Upper lobe of left lung (tissue), 6 donors: ENCODE data around the gene PARP9. TPM values are rescaled to one million over a fixed set of nuclear protein-coding genes. Genes with fewer than 3 reads are reported as not detected.

ENCODE experiments used
- ATAC-seq, 2 donors: fragments of 200-7000 bp; cut with Tn5 transposase; one replicate each; pipeline ENCODE4 v1.9.1; 2022; ENCODE audit warnings: mild to moderate bottlenecking in 2 of 2, moderate library complexity in 2 of 2; ENCODE audit not compliant: low FRiP score in 2 of 2
- DNase-seq, 2 donors: peaks; one replicate each; pipeline ENCODE4 v3.0.0-alpha.2; 2019 to 2020
- H3K27ac ChIP-seq, 4 donors: fragments of 200-600 bp; sonication (generic); one replicate each; pipeline ENCODE4 v1.5.1; 2016 to 2019
- H3K27me3 ChIP-seq, 4 donors: fragments of 200-600 bp; sonication (generic); one replicate each; pipeline ENCODE4 v1.5.1; 2017 to 2019
- H3K36me3 ChIP-seq, 4 donors: fragments of 200-600 bp; sonication (generic); one replicate each; pipeline ENCODE4 v1.5.1; 2016 to 2019
- H3K4me1 ChIP-seq, 4 donors: fragments of 200-600 bp; sonication (generic); one replicate each; pipeline ENCODE4 v1.5.1; 2018 to 2019
- H3K4me3 ChIP-seq, 4 donors: fragments of 200-600 bp; sonication (generic); one replicate each; pipeline ENCODE4 v1.5.1; 2017 to 2019; ENCODE audit warnings: mild to moderate bottlenecking in 2 of 4, moderate library complexity in 1 of 4
- H3K9me3 ChIP-seq, 4 donors: fragments of 200-600 bp; sonication (generic); one replicate each; pipeline ENCODE4 v1.5.1; 2018 to 2019
- CTCF ChIP-seq, 6 experiments: fragments of 450-650 bp in 4 of 6; fragments of 200-600 bp in 2 of 6; sonication (generic) in 2 of 6; IDR thresholded peaks; one replicate each; pipeline ENCODE4 v1.5.1; 2016 to 2019; ENCODE audit warnings: antibody characterized with exemption in 6 of 6
- EP300 ChIP-seq, 4 donors: sonication (generic); formaldehyde crosslinking; IDR thresholded peaks; one replicate each; pipeline ENCODE4 v1.5.1; 2017; ENCODE audit warnings: antibody characterized with exemption in 4 of 4, control low read depth in 2 of 4
- POLR2A ChIP-seq, 4 donors: fragments of 450-650 bp; IDR thresholded peaks; one replicate each; pipeline ENCODE4 v1.5.1; 2016 to 2017; ENCODE audit warnings: antibody characterized with exemption in 4 of 4, mild to moderate bottlenecking in 2 of 4
- POLR2AphosphoS5 ChIP-seq, 2 donors: sonication (generic); formaldehyde crosslinking; IDR thresholded peaks; one replicate each; pipeline ENCODE4 v1.5.1; 2017; ENCODE audit warnings: antibody characterized with exemption in 2 of 2
- WGBS, 2 donors: methylation state at CpG; one replicate each; pipeline ENCODE4 v1.1.5; 2017 to 2018; 5-methylcytosine and 5-hydroxymethylcytosine counted together
- total RNA-seq, 6 donors: library from RNA; depleted of rRNA in 4 of 6; stranded (reverse); fragments of >200 nt in 4 of 6; gene quantifications; one replicate each; pipeline versions ENCODE4 v1.1.0 to v1.2.1, GENCODE V29; 2016 to 2021
- donor health status: DM: no; HTN: no; CAD: no; lungs with moderate emphysema.
- donor health status: DM: no; HTN: yes; CAD: no; lungs with severe emphysema.

The PARP9 gene
- total RNA-seq, 6 donors from 2014 or later: 49.2 to 70.8 (median 58.0) TPM

DNA sequence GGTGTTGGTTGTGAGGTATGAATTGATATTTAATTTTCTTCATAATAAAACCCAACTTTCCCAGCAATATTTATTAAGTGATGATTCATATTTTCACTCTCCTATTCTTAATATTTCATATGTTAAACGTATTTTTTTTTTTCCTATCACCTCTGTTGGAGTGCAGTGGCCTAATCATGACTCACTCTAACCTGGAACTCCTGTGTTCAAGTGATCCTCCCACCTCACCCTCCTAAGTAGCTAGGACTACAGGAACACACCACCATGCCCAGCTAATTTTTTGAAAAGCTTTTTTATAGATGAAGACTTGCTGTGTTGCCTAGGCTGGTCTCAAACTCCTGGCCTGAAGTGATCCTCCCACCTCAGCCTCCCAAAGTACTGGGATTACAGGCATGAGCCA lies 22.0 kb upstream of the PARP9 start:
- no peak overlapping the region for H3K27ac ChIP-seq
- 39 to 55% methylated on average over 1 of the region's 1 CpG for WGBS, 2 donors
- peaks cover 11 to 13% (median 12%) of the 10 kb centered on the region in 4 donors for H3K9me3 ChIP-seq
- no peaks in the 10 kb centered on the region for H3K4me1 ChIP-seq
- H3K36me3 ChIP-seq: no peaks in the 10 kb centered on the region
- H3K4me3 ChIP-seq: no peak overlapping the region
- DNase-seq (no peak), ATAC-seq (no peak)
- no peaks in the 10 kb centered on the region for H3K27me3 ChIP-seq
- TF ChIP-seq POLR2A (IDR thresholded peaks at IDR 0.05) (no peak), CTCF (IDR thresholded peaks at IDR 0.05) (no peak)

GRCh38 chr3:122582390-122582789 lies 18.3 kb upstream of the PARP9 start:
- no peaks in the 10 kb centered on the region for H3K36me3 ChIP-seq
- no peaks in the 10 kb centered on the region for H3K27me3 ChIP-seq
- ATAC-seq: no peak
- peaks cover 0 to 12% (median 4%) of the 10 kb centered on the region in 4 donors for H3K4me1 ChIP-seq
- no peak for DNase-seq
- no peak overlapping the region for H3K4me3 ChIP-seq
- H3K27ac ChIP-seq: no peak overlapping the region
- peaks cover 11 to 13% (median 12%) of the 10 kb centered on the region in 4 donors for H3K9me3 ChIP-seq
- TF ChIP-seq CTCF (IDR thresholded peaks at IDR 0.05): no peak
- no peak for TF ChIP-seq POLR2AphosphoS5 (IDR thresholded peaks at IDR 0.05)
- TF ChIP-seq POLR2A (IDR thresholded peaks at IDR 0.05): no peak
- no peak for TF ChIP-seq EP300 (IDR thresholded peaks at IDR 0.05)
- 93 to 100% methylated on average over 1 of the region's 1 CpG for WGBS, 2 donors

GRCh38 chr3:122581622-122582021 lies 17.5 kb upstream of the PARP9 start:
- no peaks in the 10 kb centered on the region for H3K27me3 ChIP-seq
- no peak for ATAC-seq
- TF ChIP-seq POLR2AphosphoS5 (IDR thresholded peaks at IDR 0.05) (no peak), CTCF (IDR thresholded peaks at IDR 0.05) (no peak), POLR2A (IDR thresholded peaks at IDR 0.05) (no peak), EP300 (IDR thresholded peaks at IDR 0.05) (no peak)
- no peaks in the 10 kb centered on the region for H3K36me3 ChIP-seq
- no peak for DNase-seq
- 99 to 100% methylated on average over 2 of the region's 2 CpGs for WGBS, 2 donors
- H3K9me3 ChIP-seq: peaks cover 11 to 13% (median 12%) of the 10 kb centered on the region in 4 donors
- no peak overlapping the region for H3K27ac ChIP-seq
- H3K4me3 ChIP-seq: no peak overlapping the region
- peaks cover under 1 to 18% (median 5%) of the 10 kb centered on the region in 4 donors for H3K4me1 ChIP-seq

DNA sequence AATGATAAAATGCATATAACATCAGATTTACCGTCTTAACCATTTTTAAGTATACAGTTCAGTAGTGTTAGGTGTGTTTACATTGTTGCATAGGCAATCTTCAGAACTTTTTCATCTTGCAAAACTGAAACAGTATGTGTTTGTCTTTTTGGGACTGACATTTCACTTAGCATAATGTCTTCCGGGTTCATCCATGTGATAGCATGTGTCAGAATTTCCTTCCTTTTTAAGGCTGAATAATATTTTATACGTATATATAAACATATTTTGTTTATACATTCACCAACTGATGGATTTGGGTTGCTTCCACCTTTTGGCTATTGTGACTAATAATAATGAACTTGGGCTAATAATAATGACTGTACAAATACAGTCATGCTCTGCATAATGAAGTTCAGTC lies 16.4 kb upstream of the PARP9 start:
- no peaks in the 10 kb centered on the region for H3K27me3 ChIP-seq
- DNase-seq (no peak), ATAC-seq (no peak)
- no peak overlapping the region for H3K27ac ChIP-seq
- H3K4me1 ChIP-seq: peaks cover 5 to 18% (median 5%) of the 10 kb centered on the region in 4 donors
- H3K36me3 ChIP-seq: no peaks in the 10 kb centered on the region
- H3K9me3 ChIP-seq: peaks cover 11 to 13% (median 12%) of the 10 kb centered on the region in 4 donors
- TF ChIP-seq POLR2A (IDR thresholded peaks at IDR 0.05) (no peak), POLR2AphosphoS5 (IDR thresholded peaks at IDR 0.05) (no peak), CTCF (IDR thresholded peaks at IDR 0.05) (no peak), EP300 (IDR thresholded peaks at IDR 0.05) (no peak)
- H3K4me3 ChIP-seq: no peak overlapping the region
- WGBS, 2 donors: 55 to 57% methylated on average over 3 of the region's 3 CpGs

GRCh38 chr3:122578069-122578740 lies 14.1 kb upstream of the PARP9 start:
- no peaks in the 10 kb centered on the region for H3K27me3 ChIP-seq
- peak overlapping the region in 3 of 4 donors; percentile 46 to 84 (median 68) for H3K27ac ChIP-seq
- H3K4me3 ChIP-seq: peak overlapping the region in 3 of 4 donors; percentile 41 to 61 (median 54)

More at GRCh38 chr3:122578069-122578740, 14.1 kb upstream of the PARP9 start:
- DNase-seq (no peak), ATAC-seq (no peak)
- 45 to 57% methylated on average over 5 of the region's 5 CpGs for WGBS, 2 donors
- H3K4me1 ChIP-seq: peaks cover 6 to 24% (median 10%) of the 10 kb centered on the region in 4 donors
- H3K9me3 ChIP-seq: peaks cover 11 to 13% (median 12%) of the 10 kb centered on the region in 4 donors
- H3K36me3 ChIP-seq: peaks cover 0 to 7% (median 0%) of the 10 kb centered on the region in 4 donors
- TF ChIP-seq CTCF (IDR thresholded peaks at IDR 0.05) (no peak), EP300 (IDR thresholded peaks at IDR 0.05) (no peak), POLR2A (IDR thresholded peaks at IDR 0.05) (no peak), POLR2AphosphoS5 (IDR thresholded peaks at IDR 0.05) (no peak)
